Measurements from ENCODE around the gene INSYN1.

GRCh38 chr15:73686781-73687256 lies 66.3 kb downstream of the INSYN1 start:
- TF ChIP-seq CTCF (IDR thresholded peaks at IDR 0.05 in 2 of 3, conservative IDR thresholded peaks at IDR 0.05 in 1 of 3; ENCODE audit: insufficient read depth in 2 of 3, low read depth in 1 of 3, low read length in 3 of 3) (no peak), ZFX (CRISPR knock-in tag; IDR thresholded peaks at IDR 0.05) (no peak), ZNF707 (CRISPR knock-in tag; conservative IDR thresholded peaks at IDR 0.05) (no peak), TARDBP (IDR thresholded peaks at IDR 0.05) (no peak), MXI1 (IDR thresholded peaks at IDR 0.05; ENCODE audit: low read depth, low read length) (no peak), ZNF76 (CRISPR knock-in tag; IDR thresholded peaks at IDR 0.05; ENCODE audit: borderline replicate concordance) (no peak), ZNF609 (CRISPR knock-in tag; IDR thresholded peaks at IDR 0.05; ENCODE audit: borderline replicate concordance) (no peak), RAD51 (IDR thresholded peaks at IDR 0.05; ENCODE audit: borderline replicate concordance, low read depth) (no peak)

All from K562 (cell line).